NOMO-1 (cell line): ENCODE data around the gene USP2.

Source experiments
- DNase-seq, 2 experiments: peaks; one replicate each; lab custom pipeline; 2025; ENCODE audit not compliant: unreplicated experiment in 2 of 2; lab: John Stamatoyannopoulos, UW

Gene USP2

GRCh38 chr11:119366690-119367620, 14.5 kb downstream of the USP2 start:
- no peak for DNase-seq

- no peak for DNase-seq
Measured at GRCh38 chr11:119365071-119365591, 16.4 kb downstream of the USP2 start.

- DNase-seq = peak; percentile 49 to 57
Measured at GRCh38 chr11:119363851-119364590, 17.5 kb downstream of the USP2 start.

- no peak for DNase-seq
Measured at GRCh38 chr11:119363081-119363850, 18.2 kb downstream of the USP2 start.

- no peak for DNase-seq
Measured at GRCh38 chr11:119362741-119363080, 18.8 kb downstream of the USP2 start.

- no peak for DNase-seq
Measured at GRCh38 chr11:119361941-119362725, 19.4 kb downstream of the USP2 start.

- peak; percentile 53 to 81 for DNase-seq
Measured at GRCh38 chr11:119361056-119361787, 20.3 kb downstream of the USP2 start.

- DNase-seq = peak; percentile 31 to 40
Measured at GRCh38 chr11:119359365-119360214, 21.9 kb downstream of the USP2 start.

GRCh38 chr11:119357074-119357473, 24.4 kb downstream of the USP2 start:
- no peak for DNase-seq

GRCh38 chr11:119356349-119357031, 25.0 kb downstream of the USP2 start:
- peak; percentile 49 to 53 for DNase-seq

GRCh38 chr11:119355091-119355843, 26.2 kb downstream of the USP2 start:
- no peak for DNase-seq

- DNase-seq = no peak
Measured at GRCh38 chr11:119352857-119353260, 28.6 kb downstream of the USP2 start.

GRCh38 chr11:119351232-119351631, 30.3 kb downstream of the USP2 start:
- DNase-seq = no peak

GRCh38 chr11:119350302-119350701, 31.2 kb downstream of the USP2 start:
- DNase-seq = no peak

- no peak for DNase-seq
Measured at GRCh38 chr11:119347940-119348605, 33.4 kb downstream of the USP2 start.

- DNase-seq = no peak
Measured at GRCh38 chr11:119347242-119347641, 34.2 kb downstream of the USP2 start.

GRCh38 chr11:119346605-119347004, 34.9 kb downstream of the USP2 start, which contains the start of gene MFRP:
Gene MFRP, minus strand, starts transcription at chr11:119346705. Its CDS starts 192 bp downstream, at chr11:119346513.
- DNase-seq = no peak
